Measurements from ENCODE around the gene SMPD1.
"Not testable (repeated sequence)": the region's sequence is repeated elsewhere in the genome, so short reads cannot be mapped to it uniquely, and the experiment has no call there.

The SMPD1 gene

GRCh38 chr11:6390718-6391469 is 620 bp downstream of the SMPD1 start:
- FAIRE-seq = no peak

- FAIRE-seq = no peak
Measured at GRCh38 chr11:6391537-6392134, 1.4 kb downstream of the SMPD1 start.

GRCh38 chr11:6392251-6392650 is 2.0 kb downstream of the SMPD1 start:
- FAIRE-seq = not testable (repeated sequence)

DNA sequence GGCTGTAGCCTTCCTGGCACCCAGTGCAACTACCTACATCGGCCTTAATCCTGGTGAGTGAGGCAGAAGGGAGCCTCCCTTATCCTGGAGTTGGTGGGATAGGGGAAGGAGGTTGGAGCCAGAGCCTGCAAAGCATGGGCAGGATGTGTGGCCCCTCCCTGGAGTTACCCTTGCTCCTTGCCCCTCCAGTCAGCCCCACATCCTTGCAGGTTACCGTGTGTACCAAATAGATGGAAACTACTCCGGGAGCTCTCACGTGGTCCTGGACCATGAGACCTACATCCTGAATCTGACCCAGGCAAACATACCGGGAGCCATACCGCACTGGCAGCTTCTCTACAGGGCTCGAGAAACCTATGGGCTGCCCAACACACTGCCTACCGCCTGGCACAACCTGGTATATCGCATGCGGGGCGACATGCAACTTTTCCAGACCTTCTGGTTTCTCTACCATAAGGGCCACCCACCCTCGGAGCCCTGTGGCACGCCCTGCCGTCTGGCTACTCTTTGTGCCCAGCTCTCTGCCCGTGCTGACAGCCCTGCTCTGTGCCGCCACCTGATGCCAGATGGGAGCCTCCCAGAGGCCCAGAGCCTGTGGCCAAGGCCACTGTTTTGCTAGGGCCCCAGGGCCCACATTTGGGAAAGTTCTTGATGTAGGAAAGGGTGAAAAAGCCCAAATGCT is 3.9 kb downstream of the SMPD1 start:
- no peak for FAIRE-seq

- no peak for FAIRE-seq
Measured at GRCh38 chr11:6395470-6396060, 5.3 kb downstream of the SMPD1 start.

GRCh38 chr11:6397156-6397555 is 6.9 kb downstream of the SMPD1 start:
- FAIRE-seq = no peak

DNA sequence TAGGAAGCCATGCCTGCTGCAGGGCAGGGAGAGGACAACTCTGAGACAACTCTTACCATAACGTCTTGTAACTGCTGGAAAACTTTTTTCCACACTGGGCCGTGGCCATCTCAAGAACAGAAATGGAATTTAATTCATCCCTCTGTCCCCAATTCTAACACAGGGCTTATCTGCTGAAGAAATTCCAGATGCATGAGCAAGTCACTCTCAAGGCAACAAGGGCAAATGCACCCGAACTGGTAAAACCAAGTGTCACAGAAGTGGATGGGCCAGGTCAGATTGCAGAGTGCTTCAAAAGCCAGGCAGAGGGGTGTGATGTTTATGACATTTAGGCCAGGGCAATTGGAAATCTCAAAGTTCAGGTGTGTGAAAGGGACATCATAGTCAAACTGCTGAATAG is 7.4 kb downstream of the SMPD1 start:
- FAIRE-seq = no peak

DNA sequence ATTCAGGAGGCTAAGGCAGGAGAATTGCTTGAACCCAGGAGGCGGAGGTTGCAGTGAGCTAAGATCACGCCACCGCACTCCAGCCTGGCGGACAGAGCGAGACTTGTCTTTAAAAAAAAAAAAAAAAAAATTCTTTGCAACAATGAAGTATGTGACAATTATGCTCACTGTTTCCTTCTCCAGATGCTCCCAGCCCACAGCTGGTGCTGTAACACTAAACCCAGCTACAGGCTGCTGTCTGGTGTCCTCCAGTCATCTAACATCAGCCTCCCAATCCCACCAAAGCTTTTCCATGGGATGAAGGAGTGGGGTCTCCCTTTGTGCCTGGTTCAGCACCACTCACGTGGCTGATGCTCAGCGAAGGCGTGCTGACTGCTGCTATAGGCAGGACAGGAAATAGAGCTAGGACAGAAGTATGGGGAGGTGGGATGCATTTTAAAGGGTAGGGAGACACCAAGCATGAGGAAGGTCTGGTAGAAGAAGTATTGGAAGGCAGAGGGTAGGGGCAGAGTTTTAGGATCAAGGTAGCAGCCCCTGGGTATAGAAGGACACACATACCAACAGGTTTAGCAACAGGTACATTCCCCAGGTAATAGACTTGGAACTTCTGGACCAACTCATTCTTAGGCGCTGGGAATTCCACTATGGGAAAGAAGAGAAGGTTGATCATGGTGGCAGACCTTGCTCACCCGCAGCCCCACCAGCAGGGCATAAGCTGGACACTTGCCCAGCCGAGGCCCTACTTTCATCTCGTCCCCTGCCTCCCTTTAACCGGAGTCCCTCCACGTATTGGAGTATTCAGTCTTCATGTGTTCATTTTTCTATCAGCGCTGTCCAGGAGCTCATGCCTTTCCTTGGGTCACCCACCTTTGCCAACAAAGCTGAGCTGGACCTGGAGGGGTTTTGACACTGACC is 10.4 kb downstream of the SMPD1 start:
- FAIRE-seq = no peak

DNA sequence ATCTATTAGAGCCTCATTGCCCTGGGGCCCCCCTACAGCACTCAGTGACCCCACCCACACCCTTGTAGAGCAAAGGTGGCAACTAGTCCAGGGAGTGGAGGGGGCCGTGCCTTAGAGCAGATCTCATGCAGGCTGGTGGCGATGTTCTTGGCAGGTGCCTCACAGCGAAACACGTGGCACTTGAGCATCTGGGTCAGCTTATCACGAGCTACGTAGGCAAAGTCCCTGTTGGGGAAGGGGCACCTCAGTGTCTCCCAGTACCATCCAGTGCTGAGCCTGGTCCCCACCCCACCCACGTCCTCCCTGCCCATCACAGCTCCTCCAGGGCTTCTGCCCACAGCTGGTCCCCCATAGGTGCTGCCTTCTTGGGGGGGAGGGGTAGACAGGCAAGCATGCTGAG is 11.2 kb downstream of the SMPD1 start:
- FAIRE-seq = no peak

GRCh38 chr11:6402061-6402470 is 11.8 kb downstream of the SMPD1 start:
- no peak for FAIRE-seq

DNA sequence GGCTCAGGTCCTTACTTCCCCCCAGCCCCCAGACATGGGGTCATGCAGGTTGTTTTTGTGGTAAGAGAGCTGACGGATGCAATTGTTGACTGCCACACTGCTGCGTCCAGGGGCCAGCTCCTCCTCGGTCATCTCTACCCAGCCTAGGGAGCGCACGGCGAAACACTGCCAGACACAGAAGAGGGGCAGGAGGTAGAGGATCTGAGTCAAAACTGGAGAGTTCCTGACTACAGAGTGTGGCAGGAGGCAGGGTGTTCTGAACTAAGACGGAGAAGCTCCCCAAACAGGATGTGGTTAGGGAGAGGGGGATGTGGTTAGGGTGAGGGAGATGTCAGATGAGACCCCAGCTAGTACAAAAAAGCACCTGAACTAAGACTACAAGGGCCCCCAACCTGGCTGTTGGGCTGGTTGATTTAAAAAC is 12.3 kb downstream of the SMPD1 start:
- FAIRE-seq = no peak

DNA sequence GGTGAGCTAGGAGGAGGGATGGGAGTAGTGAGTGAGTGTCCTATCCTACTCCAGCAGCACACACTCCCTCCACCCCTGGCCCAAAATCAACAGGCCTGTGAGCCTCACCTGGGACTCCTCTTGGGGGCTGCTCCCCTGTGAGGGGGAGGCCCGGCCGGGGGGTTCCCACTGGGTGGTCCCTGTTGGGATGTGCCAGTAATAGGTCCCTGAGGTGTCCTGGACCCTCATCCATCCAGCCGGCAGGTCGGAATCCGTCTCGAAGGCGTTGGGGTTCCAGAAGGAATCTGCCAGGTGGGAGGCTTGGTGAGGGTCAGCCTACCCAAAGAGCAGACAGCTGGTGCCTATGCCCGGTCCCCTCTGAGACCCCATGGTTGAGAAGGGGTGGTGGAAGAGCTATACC is 13.3 kb downstream of the SMPD1 start:
- no peak for FAIRE-seq

- no peak for FAIRE-seq
Measured at GRCh38 chr11:6404342-6405051, 14.2 kb downstream of the SMPD1 start.

GRCh38 chr11:6405052-6405667 is 14.9 kb downstream of the SMPD1 start:
- no peak for FAIRE-seq

GRCh38 chr11:6405846-6406245 is 15.6 kb downstream of the SMPD1 start:
- no peak for FAIRE-seq

- no peak for FAIRE-seq
Measured at GRCh38 chr11:6406370-6406769, 16.1 kb downstream of the SMPD1 start.

DNA sequence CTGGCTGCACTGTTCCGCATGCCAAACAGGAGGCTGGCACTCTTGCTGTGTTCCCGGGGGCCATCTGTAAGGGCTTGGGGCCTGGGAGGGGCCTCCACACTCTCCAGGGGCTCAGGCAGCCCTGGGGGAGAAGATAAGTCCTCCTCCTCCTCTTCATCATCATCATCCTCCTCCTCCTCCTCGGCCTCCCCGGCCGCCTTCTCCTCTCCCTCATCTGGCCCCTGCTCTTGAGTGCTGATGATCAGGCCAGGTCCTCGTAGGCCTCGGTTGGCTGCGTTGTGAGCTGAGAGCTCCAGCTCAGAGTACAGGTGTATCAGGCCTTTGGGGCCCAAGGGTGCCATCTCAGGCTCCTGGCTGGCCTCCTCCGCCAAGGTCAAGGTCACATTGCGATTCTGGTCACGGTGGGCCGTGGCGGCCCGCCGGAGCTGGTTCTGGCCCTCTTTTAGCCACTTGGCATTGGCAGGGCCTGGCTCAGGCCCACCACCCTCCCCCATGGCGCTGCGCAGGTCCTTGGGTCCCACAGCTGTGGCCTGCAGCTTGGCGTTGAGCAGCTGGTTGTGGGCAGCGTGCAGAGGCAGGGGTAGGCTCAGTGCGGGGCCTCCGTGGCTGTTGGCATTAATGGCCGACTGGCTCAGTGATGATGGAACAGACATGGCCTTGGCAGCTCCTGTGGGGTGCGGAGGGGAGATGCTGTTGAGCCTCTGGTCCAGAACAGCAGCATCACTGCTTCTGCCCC is 20.6 kb downstream of the SMPD1 start:
- FAIRE-seq = no peak

DNA sequence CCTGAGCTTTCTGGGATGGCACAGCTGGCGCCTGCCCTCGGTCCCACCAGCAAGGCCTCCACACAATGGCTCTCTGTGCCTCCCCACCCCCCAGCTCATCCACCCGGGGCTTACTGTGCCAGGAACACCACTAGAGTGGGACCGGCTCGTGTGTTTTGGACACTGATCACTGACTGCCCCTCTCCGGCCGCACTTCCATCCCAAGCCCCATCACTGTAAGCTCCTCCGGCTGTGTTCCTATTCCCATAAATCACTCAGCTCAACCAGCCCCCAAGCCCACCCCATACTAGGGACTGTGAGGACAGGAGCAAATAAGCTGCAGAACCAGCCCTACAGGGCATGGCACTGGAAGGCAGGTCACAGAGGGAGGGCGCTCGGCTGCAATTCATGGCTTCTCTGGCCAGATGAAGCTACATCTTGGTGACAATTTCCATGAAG is 21.3 kb downstream of the SMPD1 start:
- FAIRE-seq = no peak

GRCh38 chr11:6413791-6414201 is 23.5 kb downstream of the SMPD1 start:
- FAIRE-seq = no peak

DNA sequence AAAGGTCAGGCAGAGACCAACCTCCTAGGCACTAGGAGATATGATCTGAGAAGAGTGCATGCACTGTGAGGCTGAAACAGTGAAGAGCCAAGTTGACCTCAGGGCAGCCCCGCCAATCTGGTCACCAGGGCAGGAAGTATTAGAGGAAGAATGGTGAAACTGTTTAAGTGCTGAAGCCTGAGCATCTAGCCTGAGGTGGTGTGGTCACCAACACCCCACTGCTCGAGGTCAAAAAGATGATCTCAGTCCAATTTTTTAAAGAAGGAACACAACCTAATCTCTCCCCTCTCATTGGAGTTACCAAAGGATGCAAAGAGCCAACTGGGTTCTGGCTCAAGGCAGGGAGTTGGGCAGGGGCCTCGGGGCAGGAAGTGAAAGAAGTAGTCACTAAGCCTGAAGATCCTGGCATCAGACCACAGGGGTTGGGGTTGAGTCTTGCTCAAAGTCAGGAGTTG is 24.6 kb downstream of the SMPD1 start:
- FAIRE-seq = no peak

GRCh38 chr11:6415797-6416196 is 25.5 kb downstream of the SMPD1 start:
- FAIRE-seq = no peak
